SK-N-DZ (cell line): ENCODE results near the gene C21orf58.

Experiments
- DNase-seq: peaks from one replicate; pipeline ENCODE4 v3.0.0-alpha.2; 2015; ENCODE audit warnings: low spot score

Gene C21orf58

DNA sequence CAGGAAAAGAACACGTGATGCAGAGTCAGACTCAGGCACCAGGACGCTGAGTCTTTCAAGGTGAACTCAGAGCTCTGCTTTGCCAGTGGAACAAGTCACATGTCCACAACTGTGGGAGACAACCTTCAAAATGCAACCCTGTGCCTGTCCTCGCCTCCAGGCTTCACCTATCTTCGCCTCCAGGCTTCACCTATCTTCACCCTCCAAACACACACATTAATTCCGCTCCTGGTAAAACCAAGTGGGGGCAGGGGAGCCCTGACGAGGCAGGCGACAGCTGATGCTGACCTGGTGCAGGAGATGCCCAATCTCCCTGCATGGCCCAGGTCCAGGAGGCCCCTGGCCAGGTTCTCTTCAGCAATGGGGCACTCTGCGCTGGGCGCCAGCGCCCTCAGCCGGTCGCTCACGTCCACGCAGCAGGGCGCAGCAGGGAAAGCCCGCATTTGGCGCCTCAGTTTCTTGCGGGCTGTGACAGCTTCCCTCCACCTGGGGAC, 67.1 kb downstream of the C21orf58 start:
- no peak for DNase-seq

DNA sequence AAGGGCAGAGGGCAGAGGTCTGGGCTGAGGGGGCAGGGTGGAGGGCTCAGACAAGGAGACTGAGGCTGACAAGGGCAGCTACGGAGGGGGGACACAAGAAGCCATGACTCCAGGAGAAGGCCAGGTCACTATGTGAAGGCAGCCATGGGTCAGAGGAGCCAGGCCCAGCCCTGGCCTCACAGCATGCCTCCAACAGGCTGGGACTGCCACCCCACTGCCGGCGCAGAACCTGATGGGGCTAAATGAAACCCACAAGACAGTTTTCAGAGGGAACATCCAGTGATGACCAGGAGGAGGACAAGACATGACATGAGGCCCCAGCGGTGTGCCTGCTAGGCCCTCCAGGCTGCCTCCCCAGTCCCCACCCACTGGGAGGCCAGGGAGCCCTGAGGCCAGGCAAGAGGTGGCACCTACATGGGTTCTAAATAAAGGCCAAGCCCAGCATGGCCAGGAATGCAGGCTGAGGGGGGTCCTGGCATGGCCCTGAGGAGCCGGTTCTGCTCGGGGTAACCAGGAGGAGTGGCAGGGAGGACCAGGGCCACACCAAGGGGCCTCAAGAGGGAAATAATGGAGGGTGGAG, 67.8 kb downstream of the C21orf58 start:
- no peak for DNase-seq

DNA sequence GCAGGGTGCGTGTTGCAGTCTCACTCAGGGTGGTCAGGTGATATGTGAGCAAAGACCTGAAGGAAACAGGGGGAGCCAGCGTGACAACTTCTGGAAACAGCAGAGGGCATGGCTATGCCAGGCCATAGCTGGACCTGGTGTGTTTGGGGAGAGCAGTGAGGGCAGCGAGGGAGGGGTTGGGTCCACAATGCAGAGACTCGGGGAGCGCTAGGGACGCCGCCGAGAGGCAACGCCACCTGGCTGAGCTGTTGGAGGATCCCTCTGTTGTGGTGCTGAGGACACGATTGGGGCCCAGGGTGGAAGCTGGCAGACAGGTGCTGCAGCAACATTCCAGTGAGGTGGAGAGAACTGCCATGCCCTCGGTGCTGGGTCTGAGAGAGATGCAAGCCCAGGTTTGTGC, 68.5 kb downstream of the C21orf58 start:
- no peak for DNase-seq

DNA sequence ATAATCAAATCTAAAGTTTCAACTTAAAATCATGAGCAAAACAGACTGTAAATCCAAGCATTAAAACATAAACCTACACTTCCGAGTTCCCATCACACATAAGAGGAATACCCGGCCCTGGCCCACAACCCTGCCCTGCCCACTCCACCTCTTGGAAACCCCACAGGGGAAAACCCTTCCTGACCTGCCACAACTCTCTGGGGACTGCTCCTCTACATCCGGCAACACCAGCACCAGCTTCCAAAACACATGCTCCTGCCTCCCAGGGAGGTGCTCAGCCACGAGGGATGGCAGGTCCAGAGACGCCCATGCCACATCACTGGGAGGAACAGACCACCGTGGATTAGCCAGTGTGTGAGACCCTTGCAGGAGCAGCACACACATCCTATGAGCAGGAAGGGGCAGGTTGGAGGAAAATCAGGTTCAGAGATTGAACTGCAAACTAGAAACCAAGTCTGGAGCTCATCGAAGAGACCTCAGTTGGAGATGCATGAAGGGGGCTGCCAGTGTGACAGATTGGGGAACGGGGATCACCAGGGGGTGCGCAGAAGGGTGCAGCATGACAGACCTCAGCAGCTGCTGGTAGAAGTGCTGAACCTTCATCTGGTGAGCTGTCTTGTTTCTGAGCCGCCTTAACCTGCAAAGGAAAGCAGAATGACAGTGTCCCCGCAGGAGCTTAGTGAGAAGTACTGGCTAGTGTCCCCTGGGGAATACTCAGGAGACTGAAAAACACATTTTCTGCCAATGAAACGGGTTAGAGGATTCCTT, 69.3 kb downstream of the C21orf58 start:
- DNase-seq, result no peak

DNA sequence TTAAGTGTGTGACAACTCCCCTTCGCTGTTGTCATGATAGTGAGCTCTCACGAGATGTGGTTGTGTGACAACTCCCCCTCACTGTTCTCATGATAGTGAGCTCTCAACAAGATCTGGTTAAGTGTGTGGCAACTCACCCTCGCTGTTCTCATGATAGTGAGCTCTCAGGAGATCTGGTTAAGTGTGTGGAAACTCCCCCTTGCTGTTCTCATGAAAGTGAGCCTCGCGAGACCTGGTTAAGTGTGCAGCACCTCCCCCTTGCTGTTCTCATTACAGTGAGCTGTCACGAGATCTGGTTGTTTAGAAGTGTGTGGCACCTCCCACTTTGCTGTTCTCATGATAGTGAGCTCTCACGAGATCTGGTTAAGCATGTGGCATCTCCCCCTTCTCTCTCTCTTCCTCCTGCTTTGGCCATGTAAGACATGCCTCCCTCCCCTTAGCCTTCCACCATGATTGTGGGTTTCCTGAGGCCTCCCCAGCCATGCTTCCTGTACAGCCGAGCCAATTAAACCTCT, 70.0 kb downstream of the C21orf58 start:
- DNase-seq, result no peak

DNA sequence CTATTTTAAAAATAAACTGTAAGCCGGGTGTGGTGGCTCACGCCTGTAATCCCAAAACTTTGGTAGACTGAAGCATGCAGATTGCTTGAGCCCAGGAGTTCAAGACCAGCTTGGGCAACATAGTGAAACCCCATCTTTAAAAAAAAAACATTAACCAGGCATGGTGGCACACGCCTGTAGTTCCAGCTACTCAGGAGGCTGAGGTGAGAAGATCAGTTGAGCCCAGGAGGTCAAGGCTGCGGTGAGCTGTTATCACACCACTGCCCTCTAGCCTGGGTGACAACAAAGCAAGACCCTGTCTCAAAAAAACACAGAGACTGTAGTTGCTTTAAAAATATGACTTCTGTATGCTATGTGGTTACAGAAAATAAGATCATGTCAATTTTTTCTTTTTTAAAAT, 70.8 kb downstream of the C21orf58 start:
- DNase-seq, result no peak
